A549 treated with CORT108297 at 1 μM for 4 hours (cell line): ENCODE results near the gene PHOSPHO1. TPM values are rescaled to one million over a fixed set of nuclear protein-coding genes. Genes with fewer than 3 reads are reported as not detected.

Source experiments
- total RNA-seq: library from RNA; stranded (reverse); fragments of 200-300 nt; extraction: Qiagen RNA extraction; gene quantifications from 5 replicates; pipeline ENCODE4 v1.2.3, GENCODE V29; 2022

Gene PHOSPHO1
- total RNA-seq: 0.40 to 0.92 TPM (median 0.55 TPM) in 5 replicates

GRCh38 chr17:49230636-49231562 lies at the start of gene PHOSPHO1:
TSS of gene PHOSPHO1 (minus strand) at chr17:49230787. CDS start at chr17:49226691, 4,096 bp downstream.

GRCh38 chr17:49210158-49211029 lies 20.2 kb downstream of the PHOSPHO1 start, which contains the start of the genes ABI3 and GNGT2:
TSS of gene ABI3 (plus strand) at chr17:49210707. CDS start at chr17:49210725, 18 bp downstream.
TSS of gene GNGT2 (minus strand) at chr17:49210574. CDS start at chr17:49207422, 3,152 bp downstream.

Other genes with a start within 250 kb of the PHOSPHO1 start
- gene IGF2BP1, start 233.4 kb downstream of the PHOSPHO1 start, total RNA-seq: 51.3 to 86.3 TPM (median 76.5 TPM) in 5 replicates
- gene B4GALNT2, start 98.0 kb downstream of the PHOSPHO1 start, total RNA-seq: 0.32 to 0.67 TPM (median 0.40 TPM) in 5 replicates
- 0.43 to 0.63 TPM (median 0.46 TPM) in 5 replicates for gene GNGT2, start 20.2 kb downstream of the PHOSPHO1 start, total RNA-seq
- gene ABI3, start 20.1 kb downstream of the PHOSPHO1 start, total RNA-seq: not detected in 5 replicates
- 6.1 to 10.2 TPM (median 6.3 TPM) in 5 replicates for gene ZNF652, start 131.5 kb upstream of the PHOSPHO1 start, total RNA-seq
- gene PHB1, start 184.1 kb upstream of the PHOSPHO1 start, total RNA-seq: 342 to 473 TPM (median 453 TPM) in 5 replicates